ENCODE results near the gene ABCB8.

The ABCB8 gene

GRCh38 chr7:151085691-151086620, 57.7 kb downstream of the ABCB8 start, which contains the start of gene AGAP3:
Gene AGAP3, plus strand, starts transcription at chr7:151086475. Its CDS starts 267 bp downstream, at chr7:151086742.
- Histone ChIP-seq H3K36me3 (ENCODE audit: control insufficient read depth in 2 of 2, insufficient read depth in 2 of 2, low read length in 2 of 2) (no peaks in the 10 kb centered on the region), H3K27ac (ENCODE audit: low read depth in 2 of 2, low read length in 2 of 2) (peak within 1 kb of the TSS; percentile 71 to 89), H3K9me3 (ENCODE audit: control insufficient read depth in 2 of 2, low read length in 2 of 2) (no peaks in the 10 kb centered on the region), H3K4me1 (ENCODE audit: control insufficient read depth in 2 of 2, insufficient read depth in 2 of 2, low read length in 2 of 2) (peaks cover 46 to 52% of the 10 kb centered on the region in 2 donors), H3K4me3 (ENCODE audit: low read length in 2 of 2) (peak within 1 kb of the TSS; percentile 73 to 83), H3K9ac (ENCODE audit: low read depth in 1 of 2, low read length in 2 of 2) (peak within 1 kb of the TSS; percentile 65 to 79), H3K27me3 (ENCODE audit: control insufficient read depth in 2 of 2, insufficient read depth in 2 of 2, low read length in 2 of 2) (no peaks in the 10 kb centered on the region)

GRCh38 chr7:151086802-151087244, 58.6 kb downstream of the ABCB8 start:
- H3K27ac ChIP-seq (ENCODE audit: low read depth in 2 of 2, low read length in 2 of 2) = peak overlapping the region; percentile 71 to 79
- peak overlapping the region; percentile 65 to 79 for H3K9ac ChIP-seq (ENCODE audit: low read depth in 1 of 2, low read length in 2 of 2)
- H3K27me3 ChIP-seq (ENCODE audit: control insufficient read depth in 2 of 2, insufficient read depth in 2 of 2, low read length in 2 of 2) = no peaks in the 10 kb centered on the region

GRCh38 chr7:151087245-151088018, 59.2 kb downstream of the ABCB8 start:
- H3K36me3 ChIP-seq (ENCODE audit: control insufficient read depth in 2 of 2, insufficient read depth in 2 of 2, low read length in 2 of 2) = no peaks in the 10 kb centered on the region
- H3K4me3 ChIP-seq (ENCODE audit: low read length in 2 of 2) = peak overlapping the region; percentile 73 to 83
- H3K27me3 ChIP-seq (ENCODE audit: control insufficient read depth in 2 of 2, insufficient read depth in 2 of 2, low read length in 2 of 2) = no peaks in the 10 kb centered on the region
- H3K27ac ChIP-seq (ENCODE audit: low read depth in 2 of 2, low read length in 2 of 2) = peak overlapping the region; percentile 71 to 79
- peak overlapping the region; percentile 65 to 79 for H3K9ac ChIP-seq (ENCODE audit: low read depth in 1 of 2, low read length in 2 of 2)
- H3K9me3 ChIP-seq (ENCODE audit: control insufficient read depth in 2 of 2, low read length in 2 of 2) = no peaks in the 10 kb centered on the region
- H3K4me1 ChIP-seq (ENCODE audit: control insufficient read depth in 2 of 2, insufficient read depth in 2 of 2, low read length in 2 of 2) = peaks cover 39 to 42% of the 10 kb centered on the region in 2 donors

More at GRCh38 chr7:151086802-151087244, 58.6 kb downstream of the ABCB8 start:
- no peaks in the 10 kb centered on the region for H3K9me3 ChIP-seq (ENCODE audit: control insufficient read depth in 2 of 2, low read length in 2 of 2)
- no peaks in the 10 kb centered on the region for H3K36me3 ChIP-seq (ENCODE audit: control insufficient read depth in 2 of 2, insufficient read depth in 2 of 2, low read length in 2 of 2)
- H3K4me3 ChIP-seq (ENCODE audit: low read length in 2 of 2) = peak overlapping the region; percentile 73 to 83
- H3K4me1 ChIP-seq (ENCODE audit: control insufficient read depth in 2 of 2, insufficient read depth in 2 of 2, low read length in 2 of 2) = peaks cover 45 to 46% of the 10 kb centered on the region in 2 donors

GRCh38 chr7:151088019-151088855, 60.0 kb downstream of the ABCB8 start:
- Histone ChIP-seq H3K36me3 (ENCODE audit: control insufficient read depth in 2 of 2, insufficient read depth in 2 of 2, low read length in 2 of 2) (no peaks in the 10 kb centered on the region), H3K9ac (ENCODE audit: low read depth in 1 of 2, low read length in 2 of 2) (peak overlapping the region; percentile 65 to 79), H3K9me3 (ENCODE audit: control insufficient read depth in 2 of 2, low read length in 2 of 2) (no peaks in the 10 kb centered on the region), H3K27me3 (ENCODE audit: control insufficient read depth in 2 of 2, insufficient read depth in 2 of 2, low read length in 2 of 2) (no peaks in the 10 kb centered on the region), H3K4me1 (ENCODE audit: control insufficient read depth in 2 of 2, insufficient read depth in 2 of 2, low read length in 2 of 2) (peaks cover 36 to 38% of the 10 kb centered on the region in 2 donors), H3K27ac (ENCODE audit: low read depth in 2 of 2, low read length in 2 of 2) (peak overlapping the region; percentile 71 to 79), H3K4me3 (ENCODE audit: low read length in 2 of 2) (peak overlapping the region; percentile 73 to 83)

- peak overlapping the region; percentile 71 to 79 for H3K27ac ChIP-seq (ENCODE audit: low read depth in 2 of 2, low read length in 2 of 2)
- peak overlapping the region; percentile 73 to 83 for H3K4me3 ChIP-seq (ENCODE audit: low read length in 2 of 2)
- no peaks in the 10 kb centered on the region for H3K27me3 ChIP-seq (ENCODE audit: control insufficient read depth in 2 of 2, insufficient read depth in 2 of 2, low read length in 2 of 2)
- H3K9ac ChIP-seq (ENCODE audit: low read depth in 1 of 2, low read length in 2 of 2) = peak overlapping the region; percentile 34 to 46
- peaks cover 31 to 33% of the 10 kb centered on the region in 2 donors for H3K4me1 ChIP-seq (ENCODE audit: control insufficient read depth in 2 of 2, insufficient read depth in 2 of 2, low read length in 2 of 2)
- H3K36me3 ChIP-seq (ENCODE audit: control insufficient read depth in 2 of 2, insufficient read depth in 2 of 2, low read length in 2 of 2) = no peaks in the 10 kb centered on the region
- no peaks in the 10 kb centered on the region for H3K9me3 ChIP-seq (ENCODE audit: control insufficient read depth in 2 of 2, low read length in 2 of 2)
Measured at GRCh38 chr7:151088856-151089699, 60.8 kb downstream of the ABCB8 start.

- peak overlapping the region in 1 of 2 donors; percentile 34 for H3K9ac ChIP-seq (ENCODE audit: low read depth in 1 of 2, low read length in 2 of 2)
- peaks cover 31 to 33% of the 10 kb centered on the region in 2 donors for H3K4me1 ChIP-seq (ENCODE audit: control insufficient read depth in 2 of 2, insufficient read depth in 2 of 2, low read length in 2 of 2)
- H3K27me3 ChIP-seq (ENCODE audit: control insufficient read depth in 2 of 2, insufficient read depth in 2 of 2, low read length in 2 of 2) = no peaks in the 10 kb centered on the region
- H3K27ac ChIP-seq (ENCODE audit: low read depth in 2 of 2, low read length in 2 of 2) = peak overlapping the region; percentile 71 to 79
- no peaks in the 10 kb centered on the region for H3K9me3 ChIP-seq (ENCODE audit: control insufficient read depth in 2 of 2, low read length in 2 of 2)
- no peaks in the 10 kb centered on the region for H3K36me3 ChIP-seq (ENCODE audit: control insufficient read depth in 2 of 2, insufficient read depth in 2 of 2, low read length in 2 of 2)
- no peak overlapping the region for H3K4me3 ChIP-seq (ENCODE audit: low read length in 2 of 2)
Measured at GRCh38 chr7:151089893-151090730, 61.9 kb downstream of the ABCB8 start.

- Histone ChIP-seq H3K9ac (ENCODE audit: low read depth in 1 of 2, low read length in 2 of 2) (no peak overlapping the region), H3K9me3 (ENCODE audit: control insufficient read depth in 2 of 2, low read length in 2 of 2) (no peaks in the 10 kb centered on the region), H3K4me1 (ENCODE audit: control insufficient read depth in 2 of 2, insufficient read depth in 2 of 2, low read length in 2 of 2) (peaks cover 23 to 30% of the 10 kb centered on the region in 2 donors), H3K36me3 (ENCODE audit: control insufficient read depth in 2 of 2, insufficient read depth in 2 of 2, low read length in 2 of 2) (no peaks in the 10 kb centered on the region), H3K27me3 (ENCODE audit: control insufficient read depth in 2 of 2, insufficient read depth in 2 of 2, low read length in 2 of 2) (no peaks in the 10 kb centered on the region), H3K27ac (ENCODE audit: low read depth in 2 of 2, low read length in 2 of 2) (no peak overlapping the region), H3K4me3 (ENCODE audit: low read length in 2 of 2) (no peak overlapping the region)
Measured at GRCh38 chr7:151091003-151091402, 62.8 kb downstream of the ABCB8 start.

- Histone ChIP-seq H3K27ac (ENCODE audit: low read depth in 2 of 2, low read length in 2 of 2) (no peak overlapping the region), H3K4me3 (ENCODE audit: low read length in 2 of 2) (peak overlapping the region in 1 of 2 donors; percentile 7), H3K9ac (ENCODE audit: low read depth in 1 of 2, low read length in 2 of 2) (no peak overlapping the region), H3K27me3 (ENCODE audit: control insufficient read depth in 2 of 2, insufficient read depth in 2 of 2, low read length in 2 of 2) (no peaks in the 10 kb centered on the region), H3K36me3 (ENCODE audit: control insufficient read depth in 2 of 2, insufficient read depth in 2 of 2, low read length in 2 of 2) (no peaks in the 10 kb centered on the region), H3K4me1 (ENCODE audit: control insufficient read depth in 2 of 2, insufficient read depth in 2 of 2, low read length in 2 of 2) (peaks cover 23 to 30% of the 10 kb centered on the region in 2 donors), H3K9me3 (ENCODE audit: control insufficient read depth in 2 of 2, low read length in 2 of 2) (no peaks in the 10 kb centered on the region)
Measured at GRCh38 chr7:151091431-151091830, 63.2 kb downstream of the ABCB8 start.

Data from mucosa of rectum (tissue), 2 donors.